Measurements from ENCODE around the gene MRPL49.

DNA sequence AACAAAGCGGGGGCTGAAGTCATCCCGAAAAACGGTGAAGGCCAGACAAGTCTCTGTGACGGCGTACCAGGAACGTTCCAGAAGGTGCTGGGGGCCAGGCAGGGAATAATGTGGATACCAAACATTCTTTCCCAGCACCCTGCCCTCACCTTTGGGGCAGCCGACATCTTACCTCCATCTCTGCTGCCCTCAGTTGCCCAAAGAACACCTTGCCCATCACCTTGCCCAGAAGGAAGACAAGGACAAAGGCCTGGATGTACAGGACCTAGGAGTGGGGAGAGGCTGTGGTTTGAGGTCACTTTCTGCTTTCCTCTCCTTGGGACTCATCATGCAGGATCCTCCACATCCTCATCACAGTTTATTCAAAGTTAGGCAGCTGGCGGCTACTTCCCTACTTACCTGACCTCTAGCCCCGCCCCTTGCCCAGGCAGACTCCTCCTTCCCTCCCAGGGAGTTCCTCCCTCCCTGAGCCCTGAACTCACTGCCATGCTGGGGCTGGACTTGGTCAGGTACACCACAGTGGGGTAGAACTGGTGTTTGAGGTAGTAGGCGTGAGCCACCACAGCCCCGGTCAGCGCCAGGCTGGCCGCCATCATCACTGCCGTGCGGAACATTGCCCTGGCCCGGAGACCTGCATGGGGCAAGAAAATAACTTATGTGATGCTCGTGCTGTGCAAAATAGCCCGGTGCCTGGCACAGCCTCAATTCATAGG, 11.0 kb downstream of the MRPL49 start:
- TF ChIP-seq, protein P1, sequence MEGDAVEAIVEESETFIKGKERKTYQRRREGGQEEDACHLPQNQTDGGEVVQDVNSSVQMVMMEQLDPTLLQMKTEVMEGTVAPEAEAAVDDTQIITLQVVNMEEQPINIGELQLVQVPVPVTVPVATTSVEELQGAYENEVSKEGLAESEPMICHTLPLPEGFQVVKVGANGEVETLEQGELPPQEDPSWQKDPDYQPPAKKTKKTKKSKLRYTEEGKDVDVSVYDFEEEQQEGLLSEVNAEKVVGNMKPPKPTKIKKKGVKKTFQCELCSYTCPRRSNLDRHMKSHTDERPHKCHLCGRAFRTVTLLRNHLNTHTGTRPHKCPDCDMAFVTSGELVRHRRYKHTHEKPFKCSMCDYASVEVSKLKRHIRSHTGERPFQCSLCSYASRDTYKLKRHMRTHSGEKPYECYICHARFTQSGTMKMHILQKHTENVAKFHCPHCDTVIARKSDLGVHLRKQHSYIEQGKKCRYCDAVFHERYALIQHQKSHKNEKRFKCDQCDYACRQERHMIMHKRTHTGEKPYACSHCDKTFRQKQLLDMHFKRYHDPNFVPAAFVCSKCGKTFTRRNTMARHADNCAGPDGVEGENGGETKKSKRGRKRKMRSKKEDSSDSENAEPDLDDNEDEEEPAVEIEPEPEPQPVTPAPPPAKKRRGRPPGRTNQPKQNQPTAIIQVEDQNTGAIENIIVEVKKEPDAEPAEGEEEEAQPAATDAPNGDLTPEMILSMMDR (IDR thresholded peaks at IDR 0.05), result no peak
- no peak for TF ChIP-seq EP300 (IDR thresholded peaks at IDR 0.05; ENCODE audit: low read depth)
